PFSK-1 (cell line): ENCODE measurements around the gene KIAA1328.

Experiments
- POLR2AphosphoS5 ChIP-seq: IDR thresholded peaks from 2 replicates; pipeline ENCODE4 v1.6.1; 2012; ENCODE audit warnings: low read depth, mild to moderate bottlenecking, control low read depth, low read length, moderate library complexity
- TAF1 ChIP-seq: IDR thresholded peaks from 2 replicates; pipeline ENCODE4 v1.6.1; 2012; ENCODE audit warnings: low read length, control low read depth, borderline replicate concordance; ENCODE audit not compliant: insufficient read depth
- TF ChIP-seq, protein P1 (sequence below), 2 experiments: IDR thresholded peaks; 2 replicates each; pipeline versions ENCODE4 v1.6.1 to v1.8.0; 2011 to 2012; ENCODE audit warnings: low read depth in 2 of 2, low read length in 2 of 2, control low read depth in 1 of 2, inconsistent platforms in 1 of 2, mild to moderate bottlenecking in 1 of 2, moderate library complexity in 1 of 2; ENCODE audit not compliant: insufficient read depth in 1 of 2

- TF ChIP-seq POLR2AphosphoS5 (no peak), TAF1 (no peak)
- TF ChIP-seq, protein P1, sequence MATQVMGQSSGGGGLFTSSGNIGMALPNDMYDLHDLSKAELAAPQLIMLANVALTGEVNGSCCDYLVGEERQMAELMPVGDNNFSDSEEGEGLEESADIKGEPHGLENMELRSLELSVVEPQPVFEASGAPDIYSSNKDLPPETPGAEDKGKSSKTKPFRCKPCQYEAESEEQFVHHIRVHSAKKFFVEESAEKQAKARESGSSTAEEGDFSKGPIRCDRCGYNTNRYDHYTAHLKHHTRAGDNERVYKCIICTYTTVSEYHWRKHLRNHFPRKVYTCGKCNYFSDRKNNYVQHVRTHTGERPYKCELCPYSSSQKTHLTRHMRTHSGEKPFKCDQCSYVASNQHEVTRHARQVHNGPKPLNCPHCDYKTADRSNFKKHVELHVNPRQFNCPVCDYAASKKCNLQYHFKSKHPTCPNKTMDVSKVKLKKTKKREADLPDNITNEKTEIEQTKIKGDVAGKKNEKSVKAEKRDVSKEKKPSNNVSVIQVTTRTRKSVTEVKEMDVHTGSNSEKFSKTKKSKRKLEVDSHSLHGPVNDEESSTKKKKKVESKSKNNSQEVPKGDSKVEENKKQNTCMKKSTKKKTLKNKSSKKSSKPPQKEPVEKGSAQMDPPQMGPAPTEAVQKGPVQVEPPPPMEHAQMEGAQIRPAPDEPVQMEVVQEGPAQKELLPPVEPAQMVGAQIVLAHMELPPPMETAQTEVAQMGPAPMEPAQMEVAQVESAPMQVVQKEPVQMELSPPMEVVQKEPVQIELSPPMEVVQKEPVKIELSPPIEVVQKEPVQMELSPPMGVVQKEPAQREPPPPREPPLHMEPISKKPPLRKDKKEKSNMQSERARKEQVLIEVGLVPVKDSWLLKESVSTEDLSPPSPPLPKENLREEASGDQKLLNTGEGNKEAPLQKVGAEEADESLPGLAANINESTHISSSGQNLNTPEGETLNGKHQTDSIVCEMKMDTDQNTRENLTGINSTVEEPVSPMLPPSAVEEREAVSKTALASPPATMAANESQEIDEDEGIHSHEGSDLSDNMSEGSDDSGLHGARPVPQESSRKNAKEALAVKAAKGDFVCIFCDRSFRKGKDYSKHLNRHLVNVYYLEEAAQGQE (IDR thresholded peaks at IDR 0.05; ENCODE audit: insufficient read depth in 1 of 2, low read depth in 2 of 2, low read length in 2 of 2): no peak
Observed at GRCh38 chr18:37254236-37254754, 425.4 kb downstream of the KIAA1328 start.
